Activated CD8-positive, alpha-beta memory T cell treated with anti-CD3 and anti-CD28 coated beads for 1 hour (primary cell): Measurements from ENCODE around the gene TOM1L1.

Source experiments
- DNase-seq, 2 donors: peaks; one replicate each; pipeline ENCODE4 v3.0.0-alpha.2; 2020; ENCODE audit warnings: low read depth in 1 of 2; ENCODE audit errors: extremely low read depth in 1 of 2

The TOM1L1 gene

GRCh38 chr17:54945671-54946070 lies 45.0 kb downstream of the TOM1L1 start:
- no peak for DNase-seq

GRCh38 chr17:54947396-54947795 lies 46.7 kb downstream of the TOM1L1 start:
- DNase-seq, result no peak

GRCh38 chr17:54948380-54948779 lies 47.7 kb downstream of the TOM1L1 start:
- DNase-seq, result no peak

GRCh38 chr17:54950116-54950515 lies 49.5 kb downstream of the TOM1L1 start:
- no peak for DNase-seq

GRCh38 chr17:54951286-54951685 lies 50.6 kb downstream of the TOM1L1 start:
- DNase-seq, result no peak

- DNase-seq, result no peak
These were observed 56.1 kb downstream of the TOM1L1 start for GRCh38 chr17:54956791-54957190.

- no peak for DNase-seq
These were observed 67.1 kb downstream of the TOM1L1 start for GRCh38 chr17:54967621-54968261.

- DNase-seq, result peak; percentile 76 to 85
These were observed 67.8 kb downstream of the TOM1L1 start, which contains the start of the genes COX11 and STXBP4 for GRCh38 chr17:54968262-54968987. Gene COX11 (minus strand): TSS chr17:54968654. CDS start chr17:54968646, 8 bp downstream. Gene STXBP4 (plus strand): TSS chr17:54968765. CDS start chr17:54986220, 17,455 bp downstream.

GRCh38 chr17:54968988-54969332 lies 68.3 kb downstream of the TOM1L1 start:
- no peak for DNase-seq

GRCh38 chr17:54969658-54970572 lies 69.3 kb downstream of the TOM1L1 start:
- no peak for DNase-seq

- DNase-seq, result no peak
These were observed 70.5 kb downstream of the TOM1L1 start for GRCh38 chr17:54971147-54971546.

GRCh38 chr17:54971901-54972300 lies 71.2 kb downstream of the TOM1L1 start:
- no peak for DNase-seq

- no peak for DNase-seq
These were observed 71.9 kb downstream of the TOM1L1 start for GRCh38 chr17:54972406-54973138.

- DNase-seq, result no peak
These were observed 74.1 kb downstream of the TOM1L1 start for GRCh38 chr17:54974759-54975158.

- no peak for DNase-seq
These were observed 75.7 kb downstream of the TOM1L1 start for GRCh38 chr17:54976316-54976715.

- DNase-seq, result no peak
These were observed 77.1 kb downstream of the TOM1L1 start for GRCh38 chr17:54977744-54978143.

- no peak for DNase-seq
These were observed 79.0 kb downstream of the TOM1L1 start for GRCh38 chr17:54979657-54980056.

- DNase-seq, result no peak
These were observed 79.7 kb downstream of the TOM1L1 start for GRCh38 chr17:54980375-54980774.

- no peak for DNase-seq
These were observed 81.7 kb downstream of the TOM1L1 start for GRCh38 chr17:54982399-54982798.

- no peak for DNase-seq
These were observed 82.6 kb downstream of the TOM1L1 start for GRCh38 chr17:54983260-54983659.

GRCh38 chr17:54985476-54985875 lies 84.8 kb downstream of the TOM1L1 start:
- no peak for DNase-seq
